PC-3 (cell line): ENCODE measurements around the gene TOM1L2. TPM values are rescaled to one million over a fixed set of nuclear protein-coding genes. Genes with fewer than 3 reads are reported as not detected.

ENCODE experiments used
- ATAC-seq: fragments of 200-7000 bp; cut with Tn5 transposase; 2 replicates; pipeline ENCODE4 v1.9.1; 2020; ENCODE audit warnings: mild to moderate bottlenecking, moderate library complexity
- BruUV-seq: library from RNA; stranded (reverse); fragments of 400-500 nt; replicated peaks from 2 replicates; lab custom pipeline; 2021; lab: Mats Ljungman, UMichigan
- CTCF ChIA-PET: fragments of 300-600 bp; sonication (Branson Sonifier 250); formaldehyde crosslinking; loops from one replicate; lab custom pipeline; 2022; ENCODE audit warnings: antibody characterized with exemption; lab: Charles Lee
- POLR2A ChIA-PET: fragments of 300-600 bp; sonication (Branson Sonifier 250); formaldehyde crosslinking; loops from one replicate; lab custom pipeline; 2022; ENCODE audit warnings: antibody characterized with exemption; ENCODE audit not compliant: unreplicated experiment; lab: Charles Lee
- DNase-seq: peaks from one replicate; pipeline ENCODE4 v3.0.0-alpha.2; 2015
- H2AFZ ChIP-seq: fragments of 300-600 bp; sonication (generic); 2 replicates; pipeline ENCODE4 v1.6.0; 2016; ENCODE audit warnings: antibody characterized with exemption, low read length
- H3F3A ChIP-seq: fragments of 300-600 bp; sonication (generic); one replicate; pipeline ENCODE4 v1.6.0; 2017; ENCODE audit warnings: antibody characterized with exemption, low read length, control low read depth, mild to moderate bottlenecking; ENCODE audit not compliant: unreplicated experiment
- H3K27ac ChIP-seq: fragments of 300-600 bp; sonication (generic); 2 replicates; pipeline ENCODE4 v1.5.1; 2016; ENCODE audit warnings: mild to moderate bottlenecking, low read length
- H3K27me3 ChIP-seq: fragments of 300-600 bp; sonication (generic); 2 replicates; pipeline ENCODE4 v1.6.1; 2016; ENCODE audit warnings: low read length, mixed read lengths
- H3K36me3 ChIP-seq: fragments of 300-600 bp; sonication (generic); 2 replicates; pipeline ENCODE4 v1.6.1; 2016; ENCODE audit warnings: low read depth, mixed run types, low read length, mixed read lengths
- H3K4me1 ChIP-seq: fragments of 300-600 bp; sonication (generic); 2 replicates; pipeline ENCODE4 v1.5.1; 2016; ENCODE audit warnings: low read length; ENCODE audit not compliant: insufficient read depth
- H3K4me2 ChIP-seq: fragments of 300-600 bp; sonication (generic); 2 replicates; pipeline ENCODE4 v1.6.0; 2016; ENCODE audit warnings: low read length
- H3K4me3 ChIP-seq: fragments of 300-600 bp; sonication (generic); 2 replicates; pipeline ENCODE4 v1.5.1; 2016; ENCODE audit warnings: mild to moderate bottlenecking, low read length, mixed read lengths
- H3K79me2 ChIP-seq: fragments of 300-600 bp; sonication (generic); 2 replicates; pipeline ENCODE4 v1.6.1; 2017; ENCODE audit warnings: low read length, mixed read lengths
- H3K9ac ChIP-seq: fragments of 300-600 bp; sonication (generic); 2 replicates; pipeline ENCODE4 v1.6.0; 2016; ENCODE audit warnings: mild to moderate bottlenecking, low read length
- H3K9me2 ChIP-seq: fragments of 300-600 bp; sonication (generic); replicated peaks from 2 replicates; pipeline ENCODE4 v1.6.1; 2016; ENCODE audit warnings: mixed run types, low read length, mixed read lengths
- H3K9me3 ChIP-seq: fragments of 300-600 bp; sonication (generic); 2 replicates; pipeline ENCODE4 v1.6.1; 2016; ENCODE audit warnings: low read length, mixed read lengths
- H4K20me1 ChIP-seq: fragments of 300-600 bp; sonication (generic); 2 replicates; pipeline ENCODE4 v1.6.1; 2016; ENCODE audit warnings: low read length, mixed read lengths
- EZH2 ChIP-seq: fragments of 300-600 bp; sonication (generic); IDR thresholded peaks from one replicate; pipeline ENCODE4 v1.6.1; 2017; ENCODE audit warnings: antibody characterized with exemption, mild to moderate bottlenecking, low read length; ENCODE audit not compliant: unreplicated experiment
- EZH2phosphoT487 ChIP-seq: fragments of 300-600 bp; sonication (generic); IDR thresholded peaks from 2 replicates; pipeline ENCODE4 v1.6.1; 2018; ENCODE audit warnings: mild to moderate bottlenecking, antibody characterized with exemption, low read length, borderline replicate concordance
- intact Hi-C: fragments of 100-400 bp; cut with micrococcal nuclease; formaldehyde crosslinking; loops from 2 replicates; pipeline ENCODE4 v1.9.0; 2023
- total RNA-seq: library from RNA; depleted of rRNA; stranded (reverse); fragments of >200 nt; gene quantifications from 2 replicates; pipeline ENCODE4 v1.2.3, GENCODE V29; 2014
- TF ChIP-seq, protein P1 (sequence below): fragments of 300-600 bp; sonication (generic); conservative IDR thresholded peaks from 2 replicates; pipeline ENCODE4 v1.5.1; 2017; ENCODE audit warnings: antibody characterized with exemption, low read depth, mild to moderate bottlenecking, low read length

TOM1L2 gene
- total RNA-seq, 1 experiment from 2014 or later = 53.3 TPM

DNA sequence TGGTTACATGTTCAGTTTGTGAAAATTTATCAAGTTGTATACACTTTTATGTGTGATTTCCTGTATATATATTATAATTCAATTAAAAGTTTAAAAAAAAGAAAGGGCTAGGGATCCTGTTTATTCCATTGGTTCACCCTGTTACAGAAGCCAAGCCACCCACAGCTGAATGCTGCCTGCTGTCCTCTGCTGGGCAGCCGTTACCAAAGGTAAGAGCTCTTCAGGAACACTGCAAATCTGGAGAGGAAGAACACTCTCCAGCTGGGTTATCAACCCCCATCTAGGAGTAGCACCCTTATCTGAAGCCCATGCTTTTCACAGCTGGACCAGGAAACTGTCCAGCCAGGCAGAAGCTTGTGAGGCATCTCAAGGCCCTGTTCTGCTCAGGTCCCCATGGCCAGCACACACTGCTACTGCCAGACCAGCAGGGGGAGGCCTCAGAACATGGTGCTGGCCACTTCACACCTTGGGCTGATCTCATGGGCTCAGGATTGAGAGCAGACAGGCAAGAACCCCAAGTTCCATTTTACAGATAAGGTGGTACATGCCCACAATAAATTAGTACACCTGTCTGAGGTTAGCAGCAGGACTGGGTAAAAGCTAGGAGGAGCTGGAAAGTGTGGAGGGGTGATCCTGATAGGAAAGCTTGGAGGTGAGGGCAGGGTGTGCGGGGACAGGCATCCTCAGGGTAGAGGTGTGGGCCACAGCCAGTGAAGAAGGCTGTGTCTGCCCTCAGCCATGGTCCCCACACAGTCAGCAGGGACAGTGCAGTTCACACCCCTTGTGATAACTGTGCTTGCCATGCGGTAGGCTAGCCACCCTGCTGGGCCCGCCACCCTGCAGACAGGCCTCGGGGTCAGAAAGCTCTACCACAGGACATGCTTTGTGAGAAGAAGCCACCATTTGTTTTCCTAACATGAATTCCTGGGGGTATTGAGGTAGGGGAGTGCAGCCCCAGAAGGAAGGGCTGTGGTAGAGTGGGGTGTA, 81.1 kb downstream of the TOM1L2 start:
- Histone ChIP-seq H3K79me2 (no peaks in the 10 kb centered on the region), H3K4me2 (no peak overlapping the region), H3K36me3 (peaks cover 6% of the 10 kb centered on the region; the same call in 1 of the 2 replicates), H3K9me3 (no peaks in the 10 kb centered on the region), H3K4me3 (no peak overlapping the region), H3K4me1 (no peaks in the 10 kb centered on the region), H3F3A (no peaks in the 10 kb centered on the region), H4K20me1 (no peaks in the 10 kb centered on the region), H3K27ac (no peak overlapping the region), H3K9me2 (no peaks in the 10 kb centered on the region), H2AFZ (no peak overlapping the region), H3K9ac (no peak overlapping the region), H3K27me3 (no peaks in the 10 kb centered on the region)
- ATAC-seq (peak; percentile 99), DNase-seq (peak; percentile 73)
- POLR2A ChIA-PET = interaction anchor here (0.5 kb wide), 1 partner anchor 28 kb away, joined by 3 read pairs; no protein-coding TSS in a partner anchor
- intact Hi-C loops = loop anchor here (1.0 to 2.0 kb wide), 3 partner anchors 28 to 142 kb away; no protein-coding TSS in a partner anchor
- BruUV-seq = no TSS peak
- TF ChIP-seq EZH2phosphoT487 = no peak
- TF ChIP-seq, protein P1, sequence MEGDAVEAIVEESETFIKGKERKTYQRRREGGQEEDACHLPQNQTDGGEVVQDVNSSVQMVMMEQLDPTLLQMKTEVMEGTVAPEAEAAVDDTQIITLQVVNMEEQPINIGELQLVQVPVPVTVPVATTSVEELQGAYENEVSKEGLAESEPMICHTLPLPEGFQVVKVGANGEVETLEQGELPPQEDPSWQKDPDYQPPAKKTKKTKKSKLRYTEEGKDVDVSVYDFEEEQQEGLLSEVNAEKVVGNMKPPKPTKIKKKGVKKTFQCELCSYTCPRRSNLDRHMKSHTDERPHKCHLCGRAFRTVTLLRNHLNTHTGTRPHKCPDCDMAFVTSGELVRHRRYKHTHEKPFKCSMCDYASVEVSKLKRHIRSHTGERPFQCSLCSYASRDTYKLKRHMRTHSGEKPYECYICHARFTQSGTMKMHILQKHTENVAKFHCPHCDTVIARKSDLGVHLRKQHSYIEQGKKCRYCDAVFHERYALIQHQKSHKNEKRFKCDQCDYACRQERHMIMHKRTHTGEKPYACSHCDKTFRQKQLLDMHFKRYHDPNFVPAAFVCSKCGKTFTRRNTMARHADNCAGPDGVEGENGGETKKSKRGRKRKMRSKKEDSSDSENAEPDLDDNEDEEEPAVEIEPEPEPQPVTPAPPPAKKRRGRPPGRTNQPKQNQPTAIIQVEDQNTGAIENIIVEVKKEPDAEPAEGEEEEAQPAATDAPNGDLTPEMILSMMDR = peak; percentile 97
- CTCF ChIA-PET = interaction anchor here (0.6 to 1.6 kb wide), 3 partner anchors 23 to 81 kb away, joined by 3 to 21 read pairs (median 6); partner anchors contain the start of genes DRC3 and TOM1L2

DNA sequence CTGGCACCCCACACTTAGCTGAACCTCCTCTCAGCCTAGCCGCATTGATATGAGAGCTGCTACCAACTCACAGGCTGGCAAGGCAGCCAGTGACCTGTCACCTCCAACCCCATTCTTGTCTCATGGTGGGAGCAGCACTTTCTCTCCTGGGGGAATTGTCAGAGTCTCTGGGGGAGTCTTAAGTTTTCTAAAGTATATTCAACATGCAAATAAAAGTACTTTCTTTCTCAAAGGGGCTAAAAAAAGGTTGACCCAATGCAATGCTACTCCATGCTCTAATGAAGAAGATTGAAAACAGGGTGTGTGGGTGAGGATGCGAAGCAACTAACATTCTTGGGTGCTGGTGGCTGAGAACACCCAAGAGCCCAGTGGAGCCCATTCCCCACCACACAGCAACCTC, 82.3 kb downstream of the TOM1L2 start:
- no peak overlapping the region for H3K4me2 ChIP-seq
- no TSS peak for BruUV-seq
- TF ChIP-seq EZH2phosphoT487 = no peak
- TF ChIP-seq EZH2 = no peak
- TF ChIP-seq, protein P1 = no peak
- peaks cover 6% of the 10 kb centered on the region; the same call in 1 of the 2 replicates for H3K36me3 ChIP-seq
- intact Hi-C loops = loop anchor here (2.0 kb wide), 1 partner anchor 81 kb away; no protein-coding TSS in a partner anchor
- no peak overlapping the region for H3K9ac ChIP-seq
- no peaks in the 10 kb centered on the region for H3K4me1 ChIP-seq
- no peaks in the 10 kb centered on the region for H3K27me3 ChIP-seq
- CTCF ChIA-PET = no interaction called here
- no peak overlapping the region for H3K4me3 ChIP-seq
- H3K9me2 ChIP-seq = no peaks in the 10 kb centered on the region
- H3K79me2 ChIP-seq = no peaks in the 10 kb centered on the region
- no peak overlapping the region for H3K27ac ChIP-seq
- DNase-seq = no peak
- no peaks in the 10 kb centered on the region for H4K20me1 ChIP-seq
- no peaks in the 10 kb centered on the region for H3F3A ChIP-seq
- H3K9me3 ChIP-seq = no peaks in the 10 kb centered on the region
- no peak for ATAC-seq
- H2AFZ ChIP-seq = no peak overlapping the region
- POLR2A ChIA-PET = no interaction called here

DNA sequence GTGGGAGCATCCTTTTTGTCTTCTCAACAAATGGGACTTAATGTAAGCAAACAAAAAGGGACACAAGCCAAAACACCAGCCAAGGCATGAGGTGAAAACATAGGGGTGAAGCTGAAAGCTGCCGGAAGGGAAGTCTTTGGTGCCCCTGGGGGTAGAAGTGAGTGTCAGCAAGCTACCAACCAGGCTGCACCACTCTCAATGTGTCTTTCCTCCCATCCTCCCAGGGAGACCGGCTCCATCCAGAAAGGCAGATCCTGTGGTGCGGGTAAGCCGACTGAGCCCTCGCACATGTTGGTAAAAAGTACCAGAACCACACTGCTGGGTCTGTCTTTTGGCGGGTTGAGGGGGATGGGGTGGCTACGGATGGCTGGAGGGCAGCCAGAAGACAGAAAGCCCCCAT, 83.4 kb downstream of the TOM1L2 start:
- POLR2A ChIA-PET = no interaction called here
- intact Hi-C loops = no loop called here
- TF ChIP-seq EZH2 (no peak), EZH2phosphoT487 (no peak)
- TF ChIP-seq, protein P1 = peak; percentile 18; the same call in 1 of the 2 replicates
- no peak for DNase-seq
- H3K4me1 ChIP-seq = no peaks in the 10 kb centered on the region
- CTCF ChIA-PET = no interaction called here
- H3K27me3 ChIP-seq = no peaks in the 10 kb centered on the region
- no peaks in the 10 kb centered on the region for H4K20me1 ChIP-seq
- no peaks in the 10 kb centered on the region for H3K79me2 ChIP-seq
- H3K9me2 ChIP-seq = no peaks in the 10 kb centered on the region
- H3K9ac ChIP-seq = no peak overlapping the region
- no peaks in the 10 kb centered on the region for H3F3A ChIP-seq
- peaks cover 9% of the 10 kb centered on the region for H3K36me3 ChIP-seq
- H2AFZ ChIP-seq = no peak overlapping the region
- no peak overlapping the region for H3K4me2 ChIP-seq
- no peak overlapping the region for H3K27ac ChIP-seq
- no TSS peak for BruUV-seq
- ATAC-seq = no peak
- H3K4me3 ChIP-seq = no peak overlapping the region
- H3K9me3 ChIP-seq = no peaks in the 10 kb centered on the region
